Measurements from ENCODE around the gene SEPTIN6.

DNA sequence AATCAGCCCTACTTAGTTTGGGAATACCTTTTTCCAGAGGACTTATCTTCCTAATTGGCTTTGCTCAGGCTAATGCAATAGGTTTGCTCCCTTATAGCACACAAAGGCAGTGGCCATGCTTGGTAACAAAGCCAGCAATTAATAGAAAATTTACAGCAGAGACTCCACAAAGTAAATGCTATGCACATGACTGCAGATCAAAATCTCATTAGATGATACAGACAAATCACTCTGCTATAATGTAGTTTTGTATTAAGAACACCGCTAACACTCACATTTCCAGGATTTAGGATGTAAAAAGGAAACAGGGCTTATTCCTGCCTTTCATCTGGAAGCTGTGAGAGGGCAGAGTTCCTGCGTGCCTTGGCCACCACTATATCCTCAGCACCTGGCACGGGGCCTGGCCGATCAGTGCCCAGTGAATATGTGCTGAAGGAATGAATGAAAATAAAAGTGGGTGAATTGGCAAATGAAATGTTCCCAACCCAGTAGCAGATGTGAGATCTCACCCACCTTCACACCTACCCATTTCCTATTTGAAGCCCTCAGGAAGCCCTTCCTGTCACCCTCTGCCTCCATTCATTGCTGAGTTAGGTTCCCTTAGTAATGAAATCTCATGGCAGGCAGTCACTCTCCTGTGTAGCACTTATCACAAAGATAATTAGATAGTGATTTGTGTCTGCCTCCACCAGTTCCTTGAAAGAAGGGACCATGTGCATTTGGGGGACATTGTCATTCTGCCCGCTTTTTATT lies 5.1 kb downstream of the SEPTIN6 start:
- TF ChIP-seq, protein P1, sequence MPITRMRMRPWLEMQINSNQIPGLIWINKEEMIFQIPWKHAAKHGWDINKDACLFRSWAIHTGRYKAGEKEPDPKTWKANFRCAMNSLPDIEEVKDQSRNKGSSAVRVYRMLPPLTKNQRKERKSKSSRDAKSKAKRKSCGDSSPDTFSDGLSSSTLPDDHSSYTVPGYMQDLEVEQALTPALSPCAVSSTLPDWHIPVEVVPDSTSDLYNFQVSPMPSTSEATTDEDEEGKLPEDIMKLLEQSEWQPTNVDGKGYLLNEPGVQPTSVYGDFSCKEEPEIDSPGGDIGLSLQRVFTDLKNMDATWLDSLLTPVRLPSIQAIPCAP (CRISPR knock-in tag; IDR thresholded peaks at IDR 0.05) = no peak
- TF ChIP-seq MLX (CRISPR knock-in tag; IDR thresholded peaks at IDR 0.05) = no peak
- TF ChIP-seq, protein P2, sequence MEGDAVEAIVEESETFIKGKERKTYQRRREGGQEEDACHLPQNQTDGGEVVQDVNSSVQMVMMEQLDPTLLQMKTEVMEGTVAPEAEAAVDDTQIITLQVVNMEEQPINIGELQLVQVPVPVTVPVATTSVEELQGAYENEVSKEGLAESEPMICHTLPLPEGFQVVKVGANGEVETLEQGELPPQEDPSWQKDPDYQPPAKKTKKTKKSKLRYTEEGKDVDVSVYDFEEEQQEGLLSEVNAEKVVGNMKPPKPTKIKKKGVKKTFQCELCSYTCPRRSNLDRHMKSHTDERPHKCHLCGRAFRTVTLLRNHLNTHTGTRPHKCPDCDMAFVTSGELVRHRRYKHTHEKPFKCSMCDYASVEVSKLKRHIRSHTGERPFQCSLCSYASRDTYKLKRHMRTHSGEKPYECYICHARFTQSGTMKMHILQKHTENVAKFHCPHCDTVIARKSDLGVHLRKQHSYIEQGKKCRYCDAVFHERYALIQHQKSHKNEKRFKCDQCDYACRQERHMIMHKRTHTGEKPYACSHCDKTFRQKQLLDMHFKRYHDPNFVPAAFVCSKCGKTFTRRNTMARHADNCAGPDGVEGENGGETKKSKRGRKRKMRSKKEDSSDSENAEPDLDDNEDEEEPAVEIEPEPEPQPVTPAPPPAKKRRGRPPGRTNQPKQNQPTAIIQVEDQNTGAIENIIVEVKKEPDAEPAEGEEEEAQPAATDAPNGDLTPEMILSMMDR (IDR thresholded peaks at IDR 0.05) = no peak
- no peak for TF ChIP-seq ZNF317 (CRISPR knock-in tag; IDR thresholded peaks at IDR 0.05; ENCODE audit: borderline replicate concordance, low read depth)
- TF ChIP-seq GABPB1 (CRISPR knock-in tag; IDR thresholded peaks at IDR 0.05) = no peak
- TF ChIP-seq TEAD1 (CRISPR knock-in tag; IDR thresholded peaks at IDR 0.05) = no peak
- TF ChIP-seq SP1 (CRISPR knock-in tag; conservative IDR thresholded peaks at IDR 0.05) = no peak
- TF ChIP-seq, protein P3, sequence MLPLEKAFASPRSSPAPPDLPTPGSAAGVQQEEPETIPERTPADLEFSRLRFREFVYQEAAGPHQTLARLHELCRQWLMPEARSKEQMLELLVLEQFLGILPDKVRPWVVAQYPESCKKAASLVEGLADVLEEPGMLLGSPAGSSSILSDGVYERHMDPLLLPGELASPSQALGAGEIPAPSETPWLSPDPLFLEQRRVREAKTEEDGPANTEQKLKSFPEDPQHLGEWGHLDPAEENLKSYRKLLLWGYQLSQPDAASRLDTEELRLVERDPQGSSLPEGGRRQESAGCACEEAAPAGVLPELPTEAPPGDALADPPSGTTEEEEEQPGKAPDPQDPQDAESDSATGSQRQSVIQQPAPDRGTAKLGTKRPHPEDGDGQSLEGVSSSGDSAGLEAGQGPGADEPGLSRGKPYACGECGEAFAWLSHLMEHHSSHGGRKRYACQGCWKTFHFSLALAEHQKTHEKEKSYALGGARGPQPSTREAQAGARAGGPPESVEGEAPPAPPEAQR (CRISPR knock-in tag; IDR thresholded peaks at IDR 0.05) = no peak
- TF ChIP-seq NR1H2 (CRISPR knock-in tag; IDR thresholded peaks at IDR 0.05) = no peak
- TF ChIP-seq SMAD4 (CRISPR knock-in tag; IDR thresholded peaks at IDR 0.05) = no peak
- no peak for TF ChIP-seq CBFB (CRISPR knock-in tag; IDR thresholded peaks at IDR 0.05; ENCODE audit: low read depth)
- TF ChIP-seq RORB (CRISPR knock-in tag; IDR thresholded peaks at IDR 0.05) = no peak
- TF ChIP-seq, protein P4, sequence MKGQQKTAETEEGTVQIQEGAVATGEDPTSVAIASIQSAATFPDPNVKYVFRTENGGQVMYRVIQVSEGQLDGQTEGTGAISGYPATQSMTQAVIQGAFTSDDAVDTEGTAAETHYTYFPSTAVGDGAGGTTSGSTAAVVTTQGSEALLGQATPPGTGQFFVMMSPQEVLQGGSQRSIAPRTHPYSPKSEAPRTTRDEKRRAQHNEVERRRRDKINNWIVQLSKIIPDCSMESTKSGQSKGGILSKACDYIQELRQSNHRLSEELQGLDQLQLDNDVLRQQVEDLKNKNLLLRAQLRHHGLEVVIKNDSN (CRISPR knock-in tag; IDR thresholded peaks at IDR 0.05) = no peak
- TF ChIP-seq ZNF232 (CRISPR knock-in tag; IDR thresholded peaks at IDR 0.05) = no peak
